Measurements from ENCODE around the gene MISP. TPM values are rescaled to one million over a fixed set of nuclear protein-coding genes. Genes with fewer than 3 reads are reported as not detected.

MISP gene
- total RNA-seq, 1 donor from 2014 or later: not detected

GRCh38 chr19:746208-746819 is 4.6 kb upstream of the MISP start:
- Mint-ChIP-seq H3K4me3 (no peak overlapping the region), H3K36me3 (ENCODE audit: low read depth) (no peaks in the 10 kb centered on the region), H3K27ac (ENCODE audit: unreplicated experiment) (no peak overlapping the region), H3K4me1 (no peaks in the 10 kb centered on the region), H3K9me3 (no peaks in the 10 kb centered on the region), H3K27me3 (ENCODE audit: low read depth) (no peaks in the 10 kb centered on the region)
- no peak for DNase-seq (ENCODE audit: low read depth, low spot score)
- TF ChIP-seq, protein P1, sequence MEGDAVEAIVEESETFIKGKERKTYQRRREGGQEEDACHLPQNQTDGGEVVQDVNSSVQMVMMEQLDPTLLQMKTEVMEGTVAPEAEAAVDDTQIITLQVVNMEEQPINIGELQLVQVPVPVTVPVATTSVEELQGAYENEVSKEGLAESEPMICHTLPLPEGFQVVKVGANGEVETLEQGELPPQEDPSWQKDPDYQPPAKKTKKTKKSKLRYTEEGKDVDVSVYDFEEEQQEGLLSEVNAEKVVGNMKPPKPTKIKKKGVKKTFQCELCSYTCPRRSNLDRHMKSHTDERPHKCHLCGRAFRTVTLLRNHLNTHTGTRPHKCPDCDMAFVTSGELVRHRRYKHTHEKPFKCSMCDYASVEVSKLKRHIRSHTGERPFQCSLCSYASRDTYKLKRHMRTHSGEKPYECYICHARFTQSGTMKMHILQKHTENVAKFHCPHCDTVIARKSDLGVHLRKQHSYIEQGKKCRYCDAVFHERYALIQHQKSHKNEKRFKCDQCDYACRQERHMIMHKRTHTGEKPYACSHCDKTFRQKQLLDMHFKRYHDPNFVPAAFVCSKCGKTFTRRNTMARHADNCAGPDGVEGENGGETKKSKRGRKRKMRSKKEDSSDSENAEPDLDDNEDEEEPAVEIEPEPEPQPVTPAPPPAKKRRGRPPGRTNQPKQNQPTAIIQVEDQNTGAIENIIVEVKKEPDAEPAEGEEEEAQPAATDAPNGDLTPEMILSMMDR (conservative IDR thresholded peaks at IDR 0.05): no peak

DNA sequence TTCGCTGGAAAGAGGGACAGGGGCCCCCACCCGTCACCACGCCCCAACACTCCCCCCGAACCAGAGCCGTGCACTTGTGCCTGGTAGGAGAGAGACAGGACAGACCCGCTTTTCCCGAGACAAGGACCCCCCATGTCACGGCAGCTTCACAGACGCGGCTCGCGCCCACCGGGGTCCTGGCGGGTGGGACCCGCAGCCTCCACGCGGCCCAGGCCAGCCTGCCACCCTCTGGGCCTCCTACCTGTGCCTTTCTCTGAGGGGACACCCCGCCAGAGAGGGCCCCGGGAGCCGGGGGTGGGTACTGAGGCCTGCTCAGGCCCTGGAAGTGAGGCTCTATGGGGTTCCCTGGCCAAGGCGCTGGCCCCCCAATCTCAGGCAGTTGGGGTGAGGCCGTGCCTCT is 4.0 kb upstream of the MISP start:
- DNase-seq (ENCODE audit: low read depth, low spot score): no peak
- Mint-ChIP-seq H3K4me1 (no peaks in the 10 kb centered on the region), H3K27me3 (ENCODE audit: low read depth) (no peaks in the 10 kb centered on the region), H3K4me3 (no peak overlapping the region), H3K36me3 (ENCODE audit: low read depth) (no peaks in the 10 kb centered on the region), H3K27ac (ENCODE audit: unreplicated experiment) (no peak overlapping the region), H3K9me3 (no peaks in the 10 kb centered on the region)
- TF ChIP-seq, protein P1 (conservative IDR thresholded peaks at IDR 0.05): no peak

DNA sequence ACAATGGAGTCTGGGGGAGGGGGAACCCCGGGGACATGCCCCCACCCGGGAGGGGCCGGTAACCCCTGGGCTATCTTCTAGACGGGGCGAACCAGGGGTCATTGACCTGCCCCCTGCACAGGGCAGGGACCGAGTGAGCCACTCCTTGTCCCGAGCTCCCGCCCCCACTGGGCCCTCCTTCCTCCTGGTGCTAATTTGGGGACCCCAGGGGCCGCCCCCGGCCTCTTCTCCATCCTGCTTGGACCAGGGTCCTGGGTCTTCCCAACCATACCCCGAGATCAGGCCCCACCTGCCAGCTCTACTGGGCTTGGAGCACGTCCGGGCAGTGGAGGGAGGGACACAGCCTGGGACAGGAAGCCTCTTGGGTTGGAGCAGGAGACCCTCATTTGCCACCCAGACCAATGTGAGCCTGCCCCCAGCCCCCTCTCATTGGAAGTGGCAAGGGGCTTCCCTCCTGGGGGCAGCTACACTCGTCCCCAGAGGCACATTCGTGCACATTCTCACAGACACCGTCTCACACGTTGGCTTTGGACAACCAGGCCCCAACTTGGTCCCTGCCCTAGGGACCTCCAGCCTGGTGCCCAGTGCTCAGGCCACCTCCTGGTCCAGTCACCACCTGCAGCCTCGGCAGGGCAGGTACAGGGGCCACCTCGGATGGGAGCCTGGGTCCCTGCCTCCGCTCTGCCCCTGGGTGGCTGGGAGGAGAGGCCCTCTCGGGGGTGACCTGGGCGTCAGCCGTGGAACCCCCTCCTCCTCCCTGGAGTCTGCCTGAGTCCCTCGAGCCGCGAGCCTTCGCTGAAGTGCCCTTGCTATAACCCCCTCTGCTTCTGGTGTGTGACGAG is 3.3 kb upstream of the MISP start:
- Mint-ChIP-seq H3K27ac (ENCODE audit: unreplicated experiment) (no peak overlapping the region), H3K36me3 (ENCODE audit: low read depth) (no peaks in the 10 kb centered on the region), H3K4me1 (no peaks in the 10 kb centered on the region), H3K9me3 (no peaks in the 10 kb centered on the region), H3K4me3 (no peak overlapping the region), H3K27me3 (ENCODE audit: low read depth) (no peaks in the 10 kb centered on the region)
- TF ChIP-seq, protein P1 (conservative IDR thresholded peaks at IDR 0.05): no peak
- no peak for DNase-seq (ENCODE audit: low read depth, low spot score)

GRCh38 chr19:748274-748598 is 2.7 kb upstream of the MISP start:
- Mint-ChIP-seq H3K9me3 (no peaks in the 10 kb centered on the region), H3K4me1 (peaks cover 4% of the 10 kb centered on the region), H3K4me3 (no peak overlapping the region), H3K36me3 (ENCODE audit: low read depth) (no peaks in the 10 kb centered on the region), H3K27me3 (ENCODE audit: low read depth) (no peaks in the 10 kb centered on the region), H3K27ac (ENCODE audit: unreplicated experiment) (no peak overlapping the region)
- no peak for DNase-seq (ENCODE audit: low read depth, low spot score)
- TF ChIP-seq, protein P1 (conservative IDR thresholded peaks at IDR 0.05): no peak

- TF ChIP-seq, protein P1 (conservative IDR thresholded peaks at IDR 0.05): no peak
- Mint-ChIP-seq H3K27ac (ENCODE audit: unreplicated experiment) (no peak overlapping the region), H3K9me3 (no peaks in the 10 kb centered on the region), H3K36me3 (ENCODE audit: low read depth) (no peaks in the 10 kb centered on the region), H3K27me3 (ENCODE audit: low read depth) (no peaks in the 10 kb centered on the region), H3K4me1 (peaks cover 4% of the 10 kb centered on the region), H3K4me3 (no peak overlapping the region)
- no peak for DNase-seq (ENCODE audit: low read depth, low spot score)
These were observed 1.1 kb upstream of the MISP start for GRCh38 chr19:749811-750210.
